Fibroblast of lung (primary cell): ENCODE results near the gene CCNY. TPM values are rescaled to one million over a fixed set of nuclear protein-coding genes. Genes with fewer than 3 reads are reported as not detected.

Source experiments
- DNase-seq, 2 donors: peaks; one replicate each; pipeline versions ENCODE4 v3.0.0 to v3.0.0-alpha.2; 2010; ENCODE audit warnings: low read depth in 2 of 2
- H2AFZ ChIP-seq: 2 replicates; pipeline ENCODE4 v1.5.1; 2012; ENCODE audit warnings: low read length, control low read depth, inconsistent platforms
- H3K27ac ChIP-seq: 2 replicates; pipeline ENCODE4 v1.5.1; 2011; ENCODE audit warnings: low read length, control low read depth; ENCODE audit not compliant: insufficient read depth
- H3K27me3 ChIP-seq: 2 replicates; pipeline ENCODE4 v1.5.1; 2011; ENCODE audit warnings: mild to moderate bottlenecking, low read length; ENCODE audit not compliant: control insufficient read depth, insufficient read depth
- H3K36me3 ChIP-seq: 2 replicates; pipeline ENCODE4 v1.5.1; 2011; ENCODE audit warnings: low read length; ENCODE audit not compliant: control insufficient read depth, insufficient read depth
- H3K4me1 ChIP-seq: 2 replicates; pipeline ENCODE4 v1.5.1; 2011; ENCODE audit warnings: low read length; ENCODE audit not compliant: control insufficient read depth, insufficient read depth; ENCODE audit errors: extremely low read depth
- H3K4me2 ChIP-seq: 2 replicates; pipeline ENCODE4 v1.5.1; 2011; ENCODE audit warnings: low read length, control low read depth; ENCODE audit not compliant: insufficient read depth; ENCODE audit errors: extremely low read depth
- H3K4me3 ChIP-seq, 4 experiments: fragments of 200-600 bp in 1 of 4; sonication (generic) in 1 of 4; replicated peaks in 1 of 4; 2 replicates each; pipeline ENCODE4 v1.5.1; 2011 to 2016; ENCODE audit warnings: low read length in 4 of 4, low read depth in 3 of 4, mild to moderate bottlenecking in 3 of 4, control low read depth in 2 of 4, inconsistent platforms in 1 of 4, mixed read lengths in 1 of 4; ENCODE audit not compliant: insufficient read depth in 1 of 4; ENCODE audit errors: control extremely low read depth in 1 of 4
- H3K79me2 ChIP-seq: 2 replicates; pipeline ENCODE4 v1.5.1; 2012; ENCODE audit warnings: mild to moderate bottlenecking, low read length, inconsistent platforms; ENCODE audit not compliant: control insufficient read depth, insufficient read depth
- H3K9ac ChIP-seq: 2 replicates; pipeline ENCODE4 v1.5.1; 2011; ENCODE audit warnings: mild to moderate bottlenecking, low read length, control low read depth; ENCODE audit not compliant: insufficient read depth
- H3K9me3 ChIP-seq: 2 replicates; pipeline ENCODE4 v1.5.1; 2012; ENCODE audit warnings: low read depth, low read length; ENCODE audit not compliant: control insufficient read depth, insufficient read depth
- H4K20me1 ChIP-seq: 2 replicates; pipeline ENCODE4 v1.5.1; 2011; ENCODE audit warnings: low read length; ENCODE audit not compliant: control insufficient read depth, insufficient read depth; ENCODE audit errors: extremely low read depth
- CTCF ChIP-seq, 2 donors: IDR thresholded peaks in 1 of 2; conservative IDR thresholded peaks in 1 of 2; 1 replicate in 1 of 2; 2 replicates in 1 of 2; pipeline ENCODE4 v1.5.1; 2011 to 2012; ENCODE audit warnings: low read length in 2 of 2, control low read depth in 1 of 2, inconsistent platforms in 1 of 2, low read depth in 1 of 2, mild to moderate bottlenecking in 1 of 2
- EZH2 ChIP-seq: IDR thresholded peaks from 2 replicates; pipeline ENCODE4 v1.5.1; 2012; ENCODE audit warnings: low read length, control low read depth, mild to moderate bottlenecking; ENCODE audit errors: missing control alignments
- polyA plus RNA-seq, 2 donors: library from polyadenylated mRNA; depleted of rRNA in 1 of 2; stranded (reverse) in 1 of 2; unstranded in 1 of 2; fragments of >200 nt; gene quantifications; 2 replicates each; pipeline ENCODE4 v1.2.1, GENCODE V29; 2011 to 2012; ENCODE audit warnings: missing spikeins in 1 of 2
- total RNA-seq: library from RNA; depleted of rRNA; stranded (reverse); fragments of >200 nt; gene quantifications from 2 replicates; pipeline ENCODE4 v1.2.1, GENCODE V29; 2014

Gene CCNY
- total and polyA plus RNA-seq, 2 donors (not counting 1 experiment from before 2014, with no cell fraction given): 34.7 to 66.4 TPM

- Histone ChIP-seq H3K9me3 (no peaks in the 10 kb centered on the region), H3K4me3 (no peak overlapping the region), H3K27ac (no peak overlapping the region), H2AFZ (no peak overlapping the region), H3K27me3 (peaks cover 8% of the 10 kb centered on the region), H3K4me2 (no peak overlapping the region), H3K9ac (no peak overlapping the region), H3K4me1 (no peaks in the 10 kb centered on the region), H3K79me2 (no peaks in the 10 kb centered on the region), H4K20me1 (no peaks in the 10 kb centered on the region), H3K36me3 (no peaks in the 10 kb centered on the region)
- TF ChIP-seq EZH2 (no peak), CTCF (conservative IDR thresholded peaks at IDR 0.05 in 1 of 2, IDR thresholded peaks at IDR 0.05 in 1 of 2; ENCODE audit: low read depth in 1 of 2, low read length in 2 of 2) (no peak)
- no peak for DNase-seq
These were observed 249.0 kb downstream of the CCNY start for GRCh38 chr10:35585356-35585755.

DNA sequence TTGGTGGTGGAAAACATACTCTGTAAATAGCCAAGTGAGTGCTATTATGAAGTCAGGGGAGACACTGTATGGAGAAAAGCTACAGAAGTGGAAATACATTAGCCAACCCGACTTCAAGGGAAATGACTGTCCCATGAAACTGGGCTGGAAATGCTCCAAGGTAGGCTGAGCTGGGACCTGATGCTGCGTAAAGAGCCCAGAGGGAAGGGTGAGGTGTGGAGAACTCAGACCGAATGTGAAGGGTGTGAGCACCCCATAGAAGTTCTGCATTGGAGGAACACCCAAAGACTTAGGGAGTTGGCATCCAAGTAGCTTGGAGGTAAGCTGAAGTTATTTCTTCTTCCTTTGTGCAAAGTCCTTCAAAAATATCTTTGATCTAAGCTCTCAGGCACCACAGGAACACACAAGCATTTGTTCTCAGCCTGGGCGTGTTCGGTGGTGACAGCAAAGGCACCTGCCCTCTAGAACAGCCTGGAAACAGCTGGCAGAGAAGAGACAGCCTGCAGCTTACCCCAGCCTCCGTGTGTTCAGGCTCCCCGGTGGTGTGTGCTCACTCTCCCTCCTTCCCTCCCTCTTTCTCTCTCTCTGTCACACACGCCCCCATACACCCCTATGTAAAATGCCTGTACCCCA, 249.7 kb downstream of the CCNY start:
- TF ChIP-seq CTCF (conservative IDR thresholded peaks at IDR 0.05 in 1 of 2, IDR thresholded peaks at IDR 0.05 in 1 of 2; ENCODE audit: low read depth in 1 of 2, low read length in 2 of 2) (no peak), EZH2 (no peak)
- no peaks in the 10 kb centered on the region for H3K9me3 ChIP-seq
- H3K4me2 ChIP-seq: no peak overlapping the region
- no peak overlapping the region for H3K9ac ChIP-seq
- peaks cover 8% of the 10 kb centered on the region for H3K27me3 ChIP-seq
- no peak for DNase-seq
- no peaks in the 10 kb centered on the region for H3K4me1 ChIP-seq
- no peaks in the 10 kb centered on the region for H3K36me3 ChIP-seq
- H3K27ac ChIP-seq: no peak overlapping the region
- no peak overlapping the region for H3K4me3 ChIP-seq
- no peaks in the 10 kb centered on the region for H4K20me1 ChIP-seq
- no peaks in the 10 kb centered on the region for H3K79me2 ChIP-seq
- H2AFZ ChIP-seq: no peak overlapping the region

DNA sequence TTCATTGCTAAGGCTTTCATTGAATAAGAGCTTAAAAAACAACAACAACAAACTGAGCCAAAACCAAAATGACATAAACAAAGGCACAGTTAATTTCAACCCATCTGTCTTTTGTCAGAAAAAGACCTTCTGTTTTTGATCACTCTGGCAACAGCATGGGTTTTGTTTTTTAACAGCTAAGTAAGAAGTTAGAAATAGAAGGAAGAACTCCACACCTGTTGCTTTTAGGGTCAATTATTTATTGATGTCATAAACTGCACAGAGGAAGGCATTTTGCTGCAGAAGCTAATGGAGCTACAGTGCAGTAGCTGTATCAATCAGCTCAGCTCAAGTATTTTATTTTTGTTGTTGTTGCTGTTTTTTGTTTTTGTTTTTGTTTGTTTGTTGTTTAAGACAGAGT, 252.5 kb downstream of the CCNY start:
- no peaks in the 10 kb centered on the region for H4K20me1 ChIP-seq
- H3K4me1 ChIP-seq: no peaks in the 10 kb centered on the region
- no peak overlapping the region for H3K4me2 ChIP-seq
- H3K9ac ChIP-seq: no peak overlapping the region
- DNase-seq: no peak
- H3K79me2 ChIP-seq: no peaks in the 10 kb centered on the region
- H3K27ac ChIP-seq: no peak overlapping the region
- no peak overlapping the region for H2AFZ ChIP-seq
- TF ChIP-seq CTCF (conservative IDR thresholded peaks at IDR 0.05 in 1 of 2, IDR thresholded peaks at IDR 0.05 in 1 of 2; ENCODE audit: low read depth in 1 of 2, low read length in 2 of 2): no peak
- TF ChIP-seq EZH2: no peak
- H3K4me3 ChIP-seq: no peak overlapping the region
- no peaks in the 10 kb centered on the region for H3K9me3 ChIP-seq
- peaks cover 8% of the 10 kb centered on the region for H3K27me3 ChIP-seq
- no peaks in the 10 kb centered on the region for H3K36me3 ChIP-seq
